HepG2 (cell line): Measurements from ENCODE around the gene ITGB7. TPM values are rescaled to one million over a fixed set of nuclear protein-coding genes. Genes with fewer than 3 reads are reported as not detected.

Experiments
- ATAC-seq: fragments of 200-7000 bp; cut with Tn5 transposase; 3 replicates; pipeline ENCODE4 v1.9.1; 2020; ENCODE audit warnings: mild to moderate bottlenecking, moderate library complexity
- BruUV-seq: library from RNA; stranded (reverse); fragments of 400-500 nt; replicated peaks from 2 replicates; lab custom pipeline; 2021; lab: Mats Ljungman, UMichigan
- CTCF ChIA-PET: fragments of 300-600 bp; formaldehyde crosslinking; extraction: SDS; loops from one replicate; lab custom pipeline; 2021; ENCODE audit warnings: low total read pairs, inconsistent platforms, low intra/inter-chr PET ratio; lab: Yijun Ruan, JAX
- POLR2A ChIA-PET: fragments of 350-600 bp; sonication (Branson Sonifier 250); formaldehyde crosslinking; loops from one replicate; lab custom pipeline; 2020; ENCODE audit warnings: antibody characterized with exemption, inconsistent platforms; lab: Yijun Ruan, JAX
- DNase-seq: peaks from one replicate; pipeline ENCODE4 v3.0.0-alpha.2; 2015; ENCODE audit warnings: low spot score
- FAIRE-seq: peaks from 3 replicates; lab custom pipeline; 2011; peaks lifted over from hg19 to GRCh38; lab: Jason Lieb, UNC
- H2AFZ ChIP-seq: one replicate; pipeline ENCODE4 v1.6.1; 2011; ENCODE audit warnings: low read length, inconsistent platforms
- H3K27ac ChIP-seq: fragments of 300-600 bp; 3 replicates; pipeline ENCODE4 v1.8.0; 2011; ENCODE audit warnings: mixed run types, mild to moderate bottlenecking, mixed read lengths, low read length, inconsistent platforms; ENCODE audit not compliant: insufficient read depth; ENCODE audit errors: extremely low read length
- H3K27me3 ChIP-seq, 2 experiments: fragments of 200-600 bp in 1 of 2; 2 replicates in 1 of 2; 3 replicates in 1 of 2; pipeline versions ENCODE4 v1.6.0 to v1.8.0; 2011; ENCODE audit warnings: low read length in 2 of 2, mild to moderate bottlenecking in 2 of 2, moderate library complexity in 2 of 2, inconsistent platforms in 1 of 2; ENCODE audit not compliant: insufficient read depth in 2 of 2, control insufficient read depth in 1 of 2
- H3K36me3 ChIP-seq, 2 experiments: fragments of 200-600 bp in 1 of 2; replicated peaks in 1 of 2; 2 replicates in 1 of 2; 3 replicates in 1 of 2; pipeline versions ENCODE4 v1.5.1 to v1.8.0; 2011; ENCODE audit warnings: low read length in 2 of 2, inconsistent platforms in 1 of 2; ENCODE audit not compliant: insufficient read depth in 2 of 2, control insufficient read depth in 1 of 2
- H3K4me1 ChIP-seq: 2 replicates; pipeline ENCODE4 v1.5.1; 2012; ENCODE audit warnings: low read length, inconsistent platforms; ENCODE audit not compliant: insufficient read depth
- H3K4me2 ChIP-seq: 2 replicates; pipeline ENCODE4 v1.6.0; 2011; ENCODE audit warnings: low read depth, low read length, inconsistent platforms
- H3K4me3 ChIP-seq, 3 experiments: fragments of 200-600 bp in 1 of 3; sonication (generic), shearing (Covaris generic) in 1 of 3; replicated peaks in 1 of 3; 2 replicates each; pipeline ENCODE4 v1.5.1; 2011 to 2016; ENCODE audit warnings: low read length in 3 of 3, inconsistent platforms in 2 of 3, low read depth in 2 of 3, mild to moderate bottlenecking in 2 of 3, control low read depth in 1 of 3, mixed read lengths in 1 of 3; ENCODE audit not compliant: insufficient read depth in 1 of 3
- H3K79me2 ChIP-seq: one replicate; pipeline ENCODE4 v1.6.1; 2011; ENCODE audit warnings: low read length, inconsistent platforms; ENCODE audit not compliant: insufficient read depth
- H3K9ac ChIP-seq: 2 replicates; pipeline ENCODE4 v1.6.0; 2011; ENCODE audit warnings: mild to moderate bottlenecking, low read depth, low read length, inconsistent platforms; ENCODE audit not compliant: insufficient read depth
- H3K9me3 ChIP-seq: 2 replicates; pipeline ENCODE4 v1.5.1; 2012; ENCODE audit warnings: mild to moderate bottlenecking, low read length
- H4K20me1 ChIP-seq: 2 replicates; pipeline ENCODE4 v1.6.0; 2011; ENCODE audit warnings: inconsistent platforms, mild to moderate bottlenecking, low read length, moderate library complexity; ENCODE audit not compliant: insufficient read depth
- EEA1 ChIP-seq: sonication (generic); formaldehyde crosslinking; IDR thresholded peaks from 2 replicates; pipeline ENCODE4 v1.5.1; 2020; ENCODE audit warnings: mild to moderate bottlenecking, missing genetic modification reagents, borderline replicate concordance
- MAFF ChIP-seq: IDR thresholded peaks from 2 replicates; pipeline ENCODE4 v1.6.1; 2011; ENCODE audit warnings: low read depth, low read length, improper control_type of control experiment
- MAX ChIP-seq: IDR thresholded peaks from 2 replicates; pipeline ENCODE4 v1.6.1; 2012; ENCODE audit warnings: inconsistent platforms
- MEF2D ChIP-seq: sonication (generic); formaldehyde crosslinking; IDR thresholded peaks from 2 replicates; pipeline ENCODE4 v1.5.1; 2020; ENCODE audit warnings: mild to moderate bottlenecking, missing genetic modification reagents
- SIX1 ChIP-seq: sonication (generic); formaldehyde crosslinking; IDR thresholded peaks from 2 replicates; pipeline ENCODE4 v1.4.0; 2020; ENCODE audit warnings: missing genetic modification reagents, borderline replicate concordance
- ZNF292 ChIP-seq: sonication (generic); formaldehyde crosslinking; IDR thresholded peaks from 2 replicates; pipeline ENCODE4 v1.8.1; 2022; ENCODE audit warnings: mild to moderate bottlenecking, low read depth, missing genetic modification reagents, borderline replicate concordance
- ZNF547 ChIP-seq: sonication (generic); formaldehyde crosslinking; IDR thresholded peaks from 2 replicates; pipeline ENCODE4 v1.5.1; 2020; ENCODE audit warnings: mild to moderate bottlenecking, missing genetic modification reagents
- ZNF572 ChIP-seq: sonication (generic); formaldehyde crosslinking; IDR thresholded peaks from 2 replicates; pipeline ENCODE4 v1.5.1; 2020; ENCODE audit warnings: mild to moderate bottlenecking, missing genetic modification reagents
- ZNF773 ChIP-seq: sonication (generic); formaldehyde crosslinking; IDR thresholded peaks from 2 replicates; pipeline ENCODE4 v1.4.0; 2020; ENCODE audit warnings: missing genetic modification reagents, borderline replicate concordance
- ZXDC ChIP-seq: sonication (generic); formaldehyde crosslinking; IDR thresholded peaks from 2 replicates; pipeline ENCODE4 v1.5.0; 2020; ENCODE audit warnings: mild to moderate bottlenecking, missing genetic modification reagents
- WGBS: methylation state at CpG from one replicate; pipeline ENCODE4 v1.1.6; 2017; ENCODE audit warnings: low lambda C conversion rate; 5-methylcytosine and 5-hydroxymethylcytosine counted together
- in situ Hi-C: cut with HindIII; loops from 2 replicates; pipeline ENCODE4 v1.10.0; 2017; ENCODE audit warnings: low pct_unique_long_range_greater_than_20kb; ENCODE audit not compliant: extremely low pct_ligation_motif_present
- intact Hi-C: fragments of 100-400 bp; cut with micrococcal nuclease; formaldehyde crosslinking; loops from one replicate; pipeline ENCODE4 v1.10.0; 2022; ENCODE audit not compliant: unreplicated experiment
- polyA plus RNA-seq, 8 experiments: library from polyadenylated mRNA; depleted of rRNA in 3 of 8; stranded (reverse) in 7 of 8; unstranded in 1 of 8; fragments of >200 nt; fragmentation: Illumina TruSeq in 4 of 8; extraction: Trizol in 4 of 8; gene quantifications; 2 replicates each; pipeline versions ENCODE4 v1.2.1 to v1.2.3, GENCODE V29; 2011 to 2016; ENCODE audit warnings: low read depth in 4 of 8, missing spikeins in 1 of 8, mixed read lengths in 1 of 8; ENCODE audit not compliant: insufficient read depth in 1 of 8
- total RNA-seq, 5 experiments: library from RNA; depleted of rRNA; stranded (reverse); fragments of >200 nt; fragmentation: Illumina TruSeq; extraction: Trizol; gene quantifications; 2 replicates each; pipeline ENCODE4 v1.2.3, GENCODE V29; 2016; ENCODE audit warnings: low read depth in 1 of 5
- TF ChIP-seq, protein P1 (sequence below): sonication (generic); formaldehyde crosslinking; IDR thresholded peaks from 2 replicates; pipeline ENCODE4 v1.5.1; 2020; ENCODE audit warnings: mild to moderate bottlenecking, missing genetic modification reagents, moderate library complexity
- TF ChIP-seq, protein P2 (sequence below): sonication (generic); formaldehyde crosslinking; IDR thresholded peaks from 2 replicates; pipeline ENCODE4 v1.5.0; 2020; ENCODE audit warnings: missing genetic modification reagents
- TF ChIP-seq, protein P3 (sequence below): sonication (generic); formaldehyde crosslinking; conservative IDR thresholded peaks from 2 replicates; pipeline ENCODE4 v1.4.0; 2020; ENCODE audit warnings: missing genetic modification reagents

Gene ITGB7
- total and polyA plus RNA-seq, 2 of the 13 experiments (the other 11 are each of a cell fraction or from before 2014, with no cell fraction given): 0.16 to 0.18 TPM

DNA sequence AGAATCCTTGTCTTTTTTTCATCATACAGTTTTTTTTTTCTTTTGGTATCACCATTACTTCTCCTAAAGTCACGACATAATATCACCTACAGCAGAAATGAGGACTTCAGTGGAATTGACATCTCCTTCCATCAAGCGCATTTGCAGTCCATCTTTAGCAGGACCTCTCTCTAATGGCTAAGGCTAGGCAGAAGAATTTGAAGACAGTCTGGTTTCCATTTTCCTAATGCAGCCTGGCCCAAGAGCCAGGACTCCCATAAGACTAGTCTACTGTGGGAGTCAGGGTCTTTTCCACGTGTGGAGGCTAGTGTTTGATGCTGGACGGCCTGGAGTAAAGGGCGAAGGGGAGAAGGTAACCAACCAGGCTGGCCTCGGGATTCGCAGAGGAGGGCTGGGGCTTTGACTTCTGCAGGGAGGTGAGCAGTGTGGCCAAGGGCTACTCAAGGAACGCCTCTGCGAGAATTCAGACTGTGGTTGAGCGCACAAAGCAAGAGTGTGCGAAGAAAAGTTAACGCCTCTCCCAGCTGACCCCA is 27.3 kb downstream of the ITGB7 start:
- BruUV-seq: TSS peak; percentile 88
- no peak for FAIRE-seq
- Histone ChIP-seq H3K4me3 (peak overlapping the region; percentile 64 to 82 (median 64)), H3K9ac (peak overlapping the region; percentile 85), H4K20me1 (peaks cover 15% of the 10 kb centered on the region), H3K4me2 (peak overlapping the region; percentile 89), H3K27ac (peak overlapping the region; percentile 91), H3K79me2 (peaks cover 32% of the 10 kb centered on the region), H3K27me3 (no peaks in the 10 kb centered on the region; a peak in 1 of 5 replicates), H3K9me3 (no peaks in the 10 kb centered on the region), H3K36me3 (peaks cover 6 to 27% of the 10 kb centered on the region in 2 experiments), H2AFZ (peak overlapping the region; percentile 90), H3K4me1 (peaks cover 56% of the 10 kb centered on the region)
- ATAC-seq: peak; percentile 24
- intact Hi-C loops (loop anchor here (1.0 kb wide), 1 partner anchor 11 kb away; no protein-coding TSS in a partner anchor), in situ Hi-C loops (no loop called here)
- no peak for DNase-seq
- ChIA-PET CTCF (no interaction called here), POLR2A (interaction anchor here (0.6 to 3.3 kb wide), 23 partner anchors 8 to 321 kb away, joined by 3 to 34 read pairs (median 7); partner anchors contain the start of genes AAAS, EIF4B, ESPL1 and MYG1)
- 7% methylated on average over 12 of the region's 12 CpGs for WGBS
- 0 out of 2 replicates have a peak, but pooled peaks have one; percentile 12 for TF ChIP-seq SIX1 (CRISPR knock-in tag)
- TF ChIP-seq ZNF773: no peak
- TF ChIP-seq ZXDC: peak; percentile 21; the same call in 1 of the 2 replicates
- TF ChIP-seq, protein P1, sequence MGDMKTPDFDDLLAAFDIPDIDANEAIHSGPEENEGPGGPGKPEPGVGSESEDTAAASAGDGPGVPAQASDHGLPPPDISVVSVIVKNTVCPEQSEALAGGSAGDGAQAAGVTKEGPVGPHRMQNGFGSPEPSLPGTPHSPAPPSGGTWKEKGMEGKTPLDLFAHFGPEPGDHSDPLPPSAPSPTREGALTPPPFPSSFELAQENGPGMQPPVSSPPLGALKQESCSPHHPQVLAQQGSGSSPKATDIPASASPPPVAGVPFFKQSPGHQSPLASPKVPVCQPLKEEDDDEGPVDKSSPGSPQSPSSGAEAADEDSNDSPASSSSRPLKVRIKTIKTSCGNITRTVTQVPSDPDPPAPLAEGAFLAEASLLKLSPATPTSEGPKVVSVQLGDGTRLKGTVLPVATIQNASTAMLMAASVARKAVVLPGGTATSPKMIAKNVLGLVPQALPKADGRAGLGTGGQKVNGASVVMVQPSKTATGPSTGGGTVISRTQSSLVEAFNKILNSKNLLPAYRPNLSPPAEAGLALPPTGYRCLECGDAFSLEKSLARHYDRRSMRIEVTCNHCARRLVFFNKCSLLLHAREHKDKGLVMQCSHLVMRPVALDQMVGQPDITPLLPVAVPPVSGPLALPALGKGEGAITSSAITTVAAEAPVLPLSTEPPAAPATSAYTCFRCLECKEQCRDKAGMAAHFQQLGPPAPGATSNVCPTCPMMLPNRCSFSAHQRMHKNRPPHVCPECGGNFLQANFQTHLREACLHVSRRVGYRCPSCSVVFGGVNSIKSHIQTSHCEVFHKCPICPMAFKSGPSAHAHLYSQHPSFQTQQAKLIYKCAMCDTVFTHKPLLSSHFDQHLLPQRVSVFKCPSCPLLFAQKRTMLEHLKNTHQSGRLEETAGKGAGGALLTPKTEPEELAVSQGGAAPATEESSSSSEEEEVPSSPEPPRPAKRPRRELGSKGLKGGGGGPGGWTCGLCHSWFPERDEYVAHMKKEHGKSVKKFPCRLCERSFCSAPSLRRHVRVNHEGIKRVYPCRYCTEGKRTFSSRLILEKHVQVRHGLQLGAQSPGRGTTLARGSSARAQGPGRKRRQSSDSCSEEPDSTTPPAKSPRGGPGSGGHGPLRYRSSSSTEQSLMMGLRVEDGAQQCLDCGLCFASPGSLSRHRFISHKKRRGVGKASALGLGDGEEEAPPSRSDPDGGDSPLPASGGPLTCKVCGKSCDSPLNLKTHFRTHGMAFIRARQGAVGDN: 0 out of 2 replicates have a peak, but pooled peaks have one; percentile 38
- no peak for TF ChIP-seq MAFF
- no peak for TF ChIP-seq ZNF572 (CRISPR knock-in tag)
- no peak for TF ChIP-seq MEF2D (CRISPR knock-in tag)
- TF ChIP-seq MAX: peak; percentile 9; the same call in 1 of the 2 replicates
- peak; percentile 14 for TF ChIP-seq ZNF547 (CRISPR knock-in tag)
- TF ChIP-seq, protein P2, sequence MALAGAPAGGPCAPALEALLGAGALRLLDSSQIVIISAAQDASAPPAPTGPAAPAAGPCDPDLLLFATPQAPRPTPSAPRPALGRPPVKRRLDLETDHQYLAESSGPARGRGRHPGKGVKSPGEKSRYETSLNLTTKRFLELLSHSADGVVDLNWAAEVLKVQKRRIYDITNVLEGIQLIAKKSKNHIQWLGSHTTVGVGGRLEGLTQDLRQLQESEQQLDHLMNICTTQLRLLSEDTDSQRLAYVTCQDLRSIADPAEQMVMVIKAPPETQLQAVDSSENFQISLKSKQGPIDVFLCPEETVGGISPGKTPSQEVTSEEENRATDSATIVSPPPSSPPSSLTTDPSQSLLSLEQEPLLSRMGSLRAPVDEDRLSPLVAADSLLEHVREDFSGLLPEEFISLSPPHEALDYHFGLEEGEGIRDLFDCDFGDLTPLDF: no peak
- TF ChIP-seq, protein P3, sequence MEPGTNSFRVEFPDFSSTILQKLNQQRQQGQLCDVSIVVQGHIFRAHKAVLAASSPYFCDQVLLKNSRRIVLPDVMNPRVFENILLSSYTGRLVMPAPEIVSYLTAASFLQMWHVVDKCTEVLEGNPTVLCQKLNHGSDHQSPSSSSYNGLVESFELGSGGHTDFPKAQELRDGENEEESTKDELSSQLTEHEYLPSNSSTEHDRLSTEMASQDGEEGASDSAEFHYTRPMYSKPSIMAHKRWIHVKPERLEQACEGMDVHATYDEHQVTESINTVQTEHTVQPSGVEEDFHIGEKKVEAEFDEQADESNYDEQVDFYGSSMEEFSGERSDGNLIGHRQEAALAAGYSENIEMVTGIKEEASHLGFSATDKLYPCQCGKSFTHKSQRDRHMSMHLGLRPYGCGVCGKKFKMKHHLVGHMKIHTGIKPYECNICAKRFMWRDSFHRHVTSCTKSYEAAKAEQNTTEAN (CRISPR knock-in tag): 0 out of 2 replicates have a peak, but pooled peaks have one; percentile 5
- TF ChIP-seq EEA1: 0 out of 2 replicates have a peak, but pooled peaks have one; percentile 55
- no peak for TF ChIP-seq ZNF292 (CRISPR knock-in tag)
